Heart right ventricle (tissue), 16 donors: ENCODE measurements around the gene PPOX. TPM values are rescaled to one million over a fixed set of nuclear protein-coding genes. Genes with fewer than 3 reads are reported as not detected.

ENCODE experiments used
- ATAC-seq, 8 donors: fragments of 200-7000 bp; cut with Tn5 transposase; one replicate each; pipeline ENCODE4 v1.9.1; 2020; ENCODE audit warnings: mild to moderate bottlenecking in 8 of 8, moderate library complexity in 8 of 8, moderate number of reproducible peaks in 1 of 8
- DNase-seq, 2 donors: peaks; one replicate each; pipeline ENCODE4 v3.0.0-alpha.2; 2020
- H3K27ac ChIP-seq, 10 donors: fragments of 200-600 bp; sonication (generic) in 2 of 10; one replicate each; pipeline versions ENCODE4 v1.5.0 to v1.8.0; 2020 to 2022; ENCODE audit warnings: mild to moderate bottlenecking in 3 of 10
- H3K27me3 ChIP-seq, 7 donors: fragments of 200-600 bp; one replicate each; pipeline ENCODE4 v1.8.0; 2021 to 2022; ENCODE audit warnings: mild to moderate bottlenecking in 2 of 7
- H3K36me3 ChIP-seq, 9 donors: fragments of 200-600 bp; sonication (generic) in 1 of 9; one replicate each; pipeline versions ENCODE4 v1.5.0 to v1.8.0; 2020 to 2022; ENCODE audit warnings: mild to moderate bottlenecking in 2 of 9
- H3K4me1 ChIP-seq, 9 donors: fragments of 200-600 bp; sonication (generic) in 1 of 9; one replicate each; pipeline versions ENCODE4 v1.5.0 to v1.8.0; 2020 to 2022; ENCODE audit warnings: mild to moderate bottlenecking in 4 of 9
- H3K4me3 ChIP-seq, 10 donors: fragments of 200-600 bp; sonication (generic) in 2 of 10; one replicate each; pipeline versions ENCODE4 v1.5.0 to v1.8.0; 2020 to 2022; ENCODE audit warnings: mild to moderate bottlenecking in 7 of 10, moderate library complexity in 2 of 10
- H3K9me3 ChIP-seq, 11 donors: fragments of 200-600 bp in 10 of 11; sonication (generic) in 2 of 11; one replicate each; pipeline versions ENCODE4 v1.5.0 to v1.8.0; 2013 to 2022; ENCODE audit warnings: mild to moderate bottlenecking in 2 of 11, control low read depth in 1 of 11, moderate library complexity in 1 of 11
- WGBS, 2 donors: extraction: QIAGEN DNeasy Blood & Tissue Kit; methylation state at CpG; one replicate each; pipeline ENCODE4 v1.1.7; 2013; ENCODE audit warnings: inconsistent platforms in 1 of 2; 5-methylcytosine and 5-hydroxymethylcytosine counted together
- intact Hi-C, 10 donors: fragments of 100-400 bp; cut with DNase I; formaldehyde crosslinking; loops; one replicate each; pipeline versions ENCODE4 v1.11.1 to v1.14.2; 2022
- polyA plus RNA-seq, 2 donors: library from polyadenylated mRNA; stranded (reverse); fragments of 200-250 nt; gene quantifications; one replicate each; pipeline ENCODE4 v1.2.3, GENCODE V29; 2013
- total RNA-seq, 10 donors: library from RNA; stranded (reverse); fragmentation: NEBNext Ultra II Directional in 3 of 10; extraction: Animal tissue kit (Norgen Biotek cat#: 25700) in 3 of 10; gene quantifications; one replicate each; pipeline versions ENCODE4 v1.2.1 to v1.2.4, GENCODE V29; 2021 to 2023
- TF ChIP-seq, protein P1 (sequence below), 9 donors: fragments of 200-600 bp; sonication (generic) in 2 of 9; IDR thresholded peaks; one replicate each; pipeline versions ENCODE4 v1.5.0 to v1.8.0; 2021 to 2022; ENCODE audit warnings: antibody characterized with exemption in 9 of 9, mild to moderate bottlenecking in 5 of 9, moderate library complexity in 1 of 9
- donor health status: Arrhythmogenic right ventricular cardiomyopathy.
- donor health status: ischemic (EF 13 %, LVEDD 7.1; RV severe dilation, severe dysfunction).
- donor health status: healthy with polysubstance abuse.
- donor health status: DM: no; HTN: yes; CAD: no.
- donor health status: DM: no; HTN: no; CAD: no.
- donor health status: ischemic (EF 25% LVEDD 6.9; RV normal size, moderate dysfunction).
- donor health status: ischemic (EF 25% LVEDD 5.7; RV mildly dilated, moderate dysfunction).
- donor health status: healthy.
- donor health status: DM: yes; HTN: yes; CAD: no.
- donor health status: Ischemic cardiomyopathy.
- donor health status: ischemic (EF 35%, LVEDD 5.7; RV mildly dilated, moderate dysfunction).
- donor health status: nonischemic (EF 11% LVEDD 7.7; RV severe dilation, severe dysfunction).
- donor health status: DM: yes; HTN: yes; CAD: no.
- donor health status: PGD.
- donor health status: ischemic (EF 29% LVEDD 5.4; RV normal size, mild dysfunction).
- donor health status: nonischemic (EF 23%, LVEDD 6.1; RV moderate dilation, normal function).

The PPOX gene
- total and polyA plus RNA-seq, 12 donors, result 8.5 to 58.5 (median 15.0) TPM

DNA sequence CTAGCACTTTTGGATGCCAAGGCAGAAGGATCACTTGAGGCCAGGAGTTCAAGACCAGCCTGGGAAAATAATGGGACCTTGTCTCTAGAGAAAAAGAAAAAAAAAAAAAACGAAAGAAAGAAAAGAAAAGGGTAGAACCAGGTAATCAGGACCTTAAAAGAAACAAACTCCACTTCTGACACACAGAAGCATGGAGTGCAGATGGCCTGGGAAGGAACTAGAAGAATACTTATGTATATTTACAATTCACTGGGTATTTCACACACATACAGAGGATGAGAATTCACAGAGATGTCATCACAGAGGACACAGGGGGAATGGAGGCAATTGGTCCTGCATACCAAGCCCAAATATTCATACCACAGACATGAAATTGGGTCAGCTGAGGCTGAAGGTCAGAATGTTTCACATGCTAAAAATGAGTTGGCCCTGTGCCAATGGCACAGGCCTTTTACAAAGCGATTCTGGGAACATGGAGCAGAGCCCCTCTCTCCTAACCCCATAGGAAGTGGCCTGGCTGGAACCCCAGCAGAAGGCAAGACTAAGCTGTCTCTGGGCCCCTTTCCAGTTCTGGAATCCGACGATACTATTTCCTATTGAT lies 6.7 kb downstream of the PPOX start:
- Histone ChIP-seq H3K27me3 (no peaks in the 10 kb centered on the region), H3K9me3 (no peaks in the 10 kb centered on the region), H3K36me3 (peaks cover 0 to 85% (median 29%) of the 10 kb centered on the region in 9 donors), H3K4me3 (no peak overlapping the region), H3K27ac (peak overlapping the region in 9 of 10 donors; percentile 32 to 70 (median 56)), H3K4me1 (peaks cover 3 to 48% (median 36%) of the 10 kb centered on the region in 9 donors)
- WGBS, 2 donors, result 24% methylated on average over 4 of the region's 4 CpGs
- intact Hi-C loops, result no loop called here
- ATAC-seq (peak in 1 of 8 donors; percentile 13), DNase-seq (peak in 1 of 2 donors; percentile 54)
- TF ChIP-seq, protein P1, sequence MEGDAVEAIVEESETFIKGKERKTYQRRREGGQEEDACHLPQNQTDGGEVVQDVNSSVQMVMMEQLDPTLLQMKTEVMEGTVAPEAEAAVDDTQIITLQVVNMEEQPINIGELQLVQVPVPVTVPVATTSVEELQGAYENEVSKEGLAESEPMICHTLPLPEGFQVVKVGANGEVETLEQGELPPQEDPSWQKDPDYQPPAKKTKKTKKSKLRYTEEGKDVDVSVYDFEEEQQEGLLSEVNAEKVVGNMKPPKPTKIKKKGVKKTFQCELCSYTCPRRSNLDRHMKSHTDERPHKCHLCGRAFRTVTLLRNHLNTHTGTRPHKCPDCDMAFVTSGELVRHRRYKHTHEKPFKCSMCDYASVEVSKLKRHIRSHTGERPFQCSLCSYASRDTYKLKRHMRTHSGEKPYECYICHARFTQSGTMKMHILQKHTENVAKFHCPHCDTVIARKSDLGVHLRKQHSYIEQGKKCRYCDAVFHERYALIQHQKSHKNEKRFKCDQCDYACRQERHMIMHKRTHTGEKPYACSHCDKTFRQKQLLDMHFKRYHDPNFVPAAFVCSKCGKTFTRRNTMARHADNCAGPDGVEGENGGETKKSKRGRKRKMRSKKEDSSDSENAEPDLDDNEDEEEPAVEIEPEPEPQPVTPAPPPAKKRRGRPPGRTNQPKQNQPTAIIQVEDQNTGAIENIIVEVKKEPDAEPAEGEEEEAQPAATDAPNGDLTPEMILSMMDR (IDR thresholded peaks at IDR 0.05), result no peak

DNA sequence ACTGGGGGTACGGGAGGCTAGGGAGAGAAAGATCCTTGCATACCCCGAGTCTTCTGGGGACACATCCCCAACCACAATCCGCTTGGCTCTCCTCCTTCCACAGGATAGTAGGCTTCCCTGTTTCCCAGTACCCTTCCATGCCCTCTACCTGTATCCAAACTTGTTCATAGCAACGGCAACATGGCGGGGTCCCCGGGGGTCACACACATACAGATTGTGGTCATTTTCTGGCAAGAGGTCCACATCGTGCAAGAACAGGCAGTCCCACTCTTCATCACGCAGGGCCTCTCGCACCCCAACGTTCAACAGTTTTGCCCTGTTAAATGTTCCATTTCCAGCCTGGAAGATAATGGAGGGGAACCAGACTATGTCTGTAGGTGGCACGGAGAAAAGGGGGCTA lies 7.5 kb downstream of the PPOX start:
- Histone ChIP-seq H3K4me3 (no peak overlapping the region), H3K27me3 (no peaks in the 10 kb centered on the region), H3K4me1 (peaks cover 3 to 51% (median 36%) of the 10 kb centered on the region in 9 donors), H3K36me3 (peaks cover 0 to 77% (median 29%) of the 10 kb centered on the region in 9 donors), H3K9me3 (no peaks in the 10 kb centered on the region), H3K27ac (peak overlapping the region in 8 of 10 donors; percentile 32 to 70 (median 57))
- ATAC-seq, result no peak
- 93% methylated on average over 11 of the region's 11 CpGs for WGBS, 2 donors
- intact Hi-C loops, result no loop called here
- TF ChIP-seq, protein P1 (IDR thresholded peaks at IDR 0.05), result no peak
- DNase-seq, result no peak

DNA sequence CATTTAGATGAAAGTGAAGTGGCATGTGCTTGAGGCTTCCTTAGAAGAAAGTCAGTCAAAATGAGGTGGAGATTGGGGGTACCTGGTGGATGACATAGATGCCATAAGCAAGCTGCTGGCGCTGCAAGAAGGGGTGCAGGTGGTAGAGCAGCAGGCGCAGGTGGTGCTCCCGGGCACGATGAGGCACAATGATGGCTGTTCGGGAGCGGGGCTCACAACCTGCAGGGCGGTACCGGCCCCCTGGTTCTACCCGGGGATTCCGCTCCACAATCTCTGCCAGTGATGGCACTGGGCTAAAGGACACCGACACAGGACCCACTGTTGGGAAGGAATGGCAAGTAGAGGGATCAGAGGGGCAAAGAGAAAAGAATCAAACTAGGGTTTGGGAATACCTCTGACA lies 8.7 kb downstream of the PPOX start:
- intact Hi-C loops, result no loop called here
- H3K4me1 ChIP-seq, result peaks cover 3 to 51% (median 36%) of the 10 kb centered on the region in 9 donors
- no peak overlapping the region for H3K4me3 ChIP-seq
- H3K9me3 ChIP-seq, result no peaks in the 10 kb centered on the region
- WGBS, 2 donors, result 96 to 97% methylated on average over 11 of the region's 11 CpGs
- H3K27ac ChIP-seq, result peak overlapping the region in 1 of 10 donors; percentile 11
- H3K27me3 ChIP-seq, result no peaks in the 10 kb centered on the region
- H3K36me3 ChIP-seq, result peaks cover 0 to 65% (median 29%) of the 10 kb centered on the region in 9 donors
- TF ChIP-seq, protein P1 (IDR thresholded peaks at IDR 0.05), result no peak
- DNase-seq, result no peak
- no peak for ATAC-seq

DNA sequence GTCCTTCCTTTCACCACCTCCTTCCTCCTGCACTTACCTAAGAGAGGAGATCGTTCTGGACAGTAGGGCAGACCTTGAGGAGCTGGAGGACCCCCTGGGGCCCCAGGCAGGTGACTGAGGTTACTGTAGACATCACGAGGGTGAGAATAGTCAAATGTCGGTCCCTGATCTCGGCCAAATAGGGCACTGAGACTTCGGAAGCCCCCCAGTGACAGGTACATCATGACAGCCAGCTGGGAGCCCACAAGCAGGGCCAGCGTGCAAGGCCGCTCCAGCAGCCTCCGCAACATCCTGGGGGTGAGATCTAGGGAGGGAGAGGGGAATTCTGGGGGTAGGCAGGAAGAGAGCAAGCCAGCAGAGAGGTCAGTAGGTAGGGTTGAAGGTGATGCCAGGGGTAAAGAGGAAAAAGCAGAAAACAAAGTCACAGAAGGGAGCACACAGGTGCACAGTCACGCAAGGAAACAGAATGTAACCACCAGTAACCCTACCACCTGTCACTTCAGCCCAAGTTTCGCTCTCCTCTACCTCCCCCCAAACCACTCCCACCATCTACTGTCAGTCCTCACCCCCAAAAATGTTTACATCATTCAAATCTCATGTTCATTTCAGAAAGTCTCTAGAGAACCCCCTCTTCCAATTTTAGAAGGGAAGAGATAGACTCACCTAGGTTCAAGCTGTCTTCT lies 9.7 kb downstream of the PPOX start:
- Histone ChIP-seq H3K9me3 (no peaks in the 10 kb centered on the region), H3K4me3 (peak overlapping the region in 8 of 10 donors; percentile 60 to 89 (median 72)), H3K27ac (peak overlapping the region in 6 of 10 donors; percentile 84 to 93 (median 90)), H3K36me3 (peaks cover 0 to 55% (median 22%) of the 10 kb centered on the region in 9 donors), H3K4me1 (peaks cover 3 to 51% (median 36%) of the 10 kb centered on the region in 9 donors), H3K27me3 (no peaks in the 10 kb centered on the region)
- DNase-seq (no peak), ATAC-seq (no peak)
- intact Hi-C loops, result no loop called here
- 86 to 90% methylated on average over 10 of the region's 10 CpGs for WGBS, 2 donors
- TF ChIP-seq, protein P1 (IDR thresholded peaks at IDR 0.05), result no peak
